HepG2 (cell line): ENCODE measurements around the gene CNNM1. TPM values are rescaled to one million over a fixed set of nuclear protein-coding genes. Genes with fewer than 3 reads are reported as not detected.

ENCODE experiments used
- ELF4 ChIP-seq: sonication (generic); formaldehyde crosslinking; IDR thresholded peaks from 2 replicates; pipeline ENCODE4 v1.5.0; 2020; ENCODE audit warnings: missing genetic modification reagents, mild to moderate bottlenecking, moderate library complexity, borderline replicate concordance
- FOXJ3 ChIP-seq: sonication (generic); formaldehyde crosslinking; IDR thresholded peaks from 2 replicates; pipeline ENCODE4 v1.4.0; 2020; ENCODE audit warnings: missing genetic modification reagents, mild to moderate bottlenecking, borderline replicate concordance
- HCFC1 ChIP-seq: fragments of 150-350 bp; IDR thresholded peaks from 2 replicates; pipeline ENCODE4 v1.6.1; 2014; ENCODE audit warnings: low read depth, low read length
- HNRNPK ChIP-seq: fragments of 200-400 bp; formaldehyde crosslinking; IDR thresholded peaks from 2 replicates; pipeline ENCODE4 v1.6.1; 2018; ENCODE audit warnings: low read length, low read depth, moderate library complexity, mild to moderate bottlenecking; ENCODE audit not compliant: poor library complexity, severe bottlenecking
- HOXA9 ChIP-seq: sonication (generic); formaldehyde crosslinking; IDR thresholded peaks from 2 replicates; pipeline ENCODE4 v1.8.1; 2022; ENCODE audit warnings: missing genetic modification reagents, mild to moderate bottlenecking, moderate library complexity, borderline replicate concordance
- IKZF1 ChIP-seq: fragments of 450-650 bp; IDR thresholded peaks from 2 replicates; pipeline ENCODE4 v1.7.1; 2016
- KAT8 ChIP-seq: IDR thresholded peaks from 2 replicates; pipeline ENCODE4 v1.6.1; 2016; ENCODE audit warnings: missing genetic modification reagents, missing compliant biosample characterization
- MIXL1 ChIP-seq: IDR thresholded peaks from 2 replicates; pipeline ENCODE4 v1.6.1; 2016
- NCOR1 ChIP-seq: fragments of 200-600 bp; sonication (generic); IDR thresholded peaks from 2 replicates; pipeline ENCODE4 v1.7.0; 2017; ENCODE audit warnings: antibody characterized with exemption, low read length, borderline replicate concordance
- NFATC3 ChIP-seq: sonication (generic); formaldehyde crosslinking; IDR thresholded peaks from 2 replicates; pipeline ENCODE4 v1.5.1; 2020; ENCODE audit warnings: mild to moderate bottlenecking, missing genetic modification reagents
- NR1H2 ChIP-seq: sonication (generic); formaldehyde crosslinking; IDR thresholded peaks from 2 replicates; pipeline ENCODE4 v1.8.1; 2022; ENCODE audit warnings: low read depth, missing genetic modification reagents, borderline replicate concordance
- NR2C2 ChIP-seq: sonication (generic); formaldehyde crosslinking; IDR thresholded peaks from 2 replicates; pipeline ENCODE4 v1.4.0; 2020; ENCODE audit warnings: missing genetic modification reagents, mild to moderate bottlenecking, moderate library complexity, borderline replicate concordance
- POLR2G ChIP-seq: fragments of 200-400 bp; formaldehyde crosslinking; IDR thresholded peaks from 2 replicates; pipeline ENCODE4 v1.6.1; 2018; ENCODE audit warnings: mild to moderate bottlenecking, low read depth, low read length, moderate library complexity
- RXRB ChIP-seq: IDR thresholded peaks from 2 replicates; pipeline ENCODE4 v1.6.1; 2016; ENCODE audit warnings: borderline replicate concordance, missing genetic modification reagents, missing compliant biosample characterization
- TP53 ChIP-seq: sonication (generic); formaldehyde crosslinking; conservative IDR thresholded peaks from 2 replicates; pipeline ENCODE4 v1.4.0; 2020; ENCODE audit warnings: missing genetic modification reagents
- ZMYM4 ChIP-seq: sonication (generic); formaldehyde crosslinking; IDR thresholded peaks from 2 replicates; pipeline ENCODE4 v1.8.1; 2023; ENCODE audit warnings: mild to moderate bottlenecking, missing genetic modification reagents
- ZNF275 ChIP-seq: sonication (generic); formaldehyde crosslinking; IDR thresholded peaks from 2 replicates; pipeline ENCODE4 v1.8.0; 2022; ENCODE audit warnings: missing genetic modification reagents, mild to moderate bottlenecking, inconsistent platforms, borderline replicate concordance
- polyA plus RNA-seq, 8 experiments: library from polyadenylated mRNA; depleted of rRNA in 3 of 8; stranded (reverse) in 7 of 8; unstranded in 1 of 8; fragments of >200 nt; fragmentation: Illumina TruSeq in 4 of 8; extraction: Trizol in 4 of 8; gene quantifications; 2 replicates each; pipeline versions ENCODE4 v1.2.1 to v1.2.3, GENCODE V29; 2011 to 2016; ENCODE audit warnings: low read depth in 4 of 8, missing spikeins in 1 of 8, mixed read lengths in 1 of 8; ENCODE audit not compliant: insufficient read depth in 1 of 8
- total RNA-seq, 5 experiments: library from RNA; depleted of rRNA; stranded (reverse); fragments of >200 nt; fragmentation: Illumina TruSeq; extraction: Trizol; gene quantifications; 2 replicates each; pipeline ENCODE4 v1.2.3, GENCODE V29; 2016; ENCODE audit warnings: low read depth in 1 of 5
- TF ChIP-seq, protein P1 (sequence below): sonication (generic); formaldehyde crosslinking; conservative IDR thresholded peaks from 2 replicates; pipeline ENCODE4 v1.4.0; 2020; ENCODE audit warnings: missing genetic modification reagents
- TF ChIP-seq, protein P2 (sequence below): IDR thresholded peaks from 2 replicates; pipeline ENCODE4 v1.6.1; 2016; ENCODE audit warnings: low read depth, missing genetic modification reagents, missing compliant biosample characterization
- TF ChIP-seq, protein P3 (sequence below): sonication (generic); formaldehyde crosslinking; IDR thresholded peaks from 2 replicates; pipeline ENCODE4 v1.5.1; 2020; ENCODE audit warnings: missing genetic modification reagents, mild to moderate bottlenecking, borderline replicate concordance

CNNM1 gene
- total and polyA plus RNA-seq, 2 of the 13 experiments (the other 11 are each of a cell fraction or from before 2014, with no cell fraction given) = 4.3 to 9.6 TPM

GRCh38 chr10:99395750-99396445 lies 66.7 kb downstream of the CNNM1 start (continued):
- TF ChIP-seq KAT8 (CRISPR knock-in tag) (peak; percentile 44; the same call in 1 of the 2 replicates), RXRB (CRISPR knock-in tag) (peak; percentile 95), HOXA9 (CRISPR knock-in tag) (no peak), NFATC3 (CRISPR knock-in tag) (no peak), HNRNPK (peak; percentile 14), POLR2G (peak; percentile 35), NCOR1 (peak; percentile 93), ZNF275 (CRISPR knock-in tag) (peak; percentile 55; the same call in 1 of the 2 replicates), FOXJ3 (CRISPR knock-in tag) (peak; percentile 71; the same call in 1 of the 2 replicates), MIXL1 (peak; percentile 88), NR1H2 (CRISPR knock-in tag) (no peak), ELF4 (CRISPR knock-in tag) (no peak), NR2C2 (CRISPR knock-in tag) (0 out of 2 replicates have a peak, but pooled peaks have one; percentile 34), IKZF1 (no peak), TP53 (no peak), HCFC1 (no peak), ZMYM4 (peak; percentile 86)
- TF ChIP-seq, protein P1, sequence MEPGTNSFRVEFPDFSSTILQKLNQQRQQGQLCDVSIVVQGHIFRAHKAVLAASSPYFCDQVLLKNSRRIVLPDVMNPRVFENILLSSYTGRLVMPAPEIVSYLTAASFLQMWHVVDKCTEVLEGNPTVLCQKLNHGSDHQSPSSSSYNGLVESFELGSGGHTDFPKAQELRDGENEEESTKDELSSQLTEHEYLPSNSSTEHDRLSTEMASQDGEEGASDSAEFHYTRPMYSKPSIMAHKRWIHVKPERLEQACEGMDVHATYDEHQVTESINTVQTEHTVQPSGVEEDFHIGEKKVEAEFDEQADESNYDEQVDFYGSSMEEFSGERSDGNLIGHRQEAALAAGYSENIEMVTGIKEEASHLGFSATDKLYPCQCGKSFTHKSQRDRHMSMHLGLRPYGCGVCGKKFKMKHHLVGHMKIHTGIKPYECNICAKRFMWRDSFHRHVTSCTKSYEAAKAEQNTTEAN = peak; percentile 36; the same call in 1 of the 2 replicates
- TF ChIP-seq, protein P2, sequence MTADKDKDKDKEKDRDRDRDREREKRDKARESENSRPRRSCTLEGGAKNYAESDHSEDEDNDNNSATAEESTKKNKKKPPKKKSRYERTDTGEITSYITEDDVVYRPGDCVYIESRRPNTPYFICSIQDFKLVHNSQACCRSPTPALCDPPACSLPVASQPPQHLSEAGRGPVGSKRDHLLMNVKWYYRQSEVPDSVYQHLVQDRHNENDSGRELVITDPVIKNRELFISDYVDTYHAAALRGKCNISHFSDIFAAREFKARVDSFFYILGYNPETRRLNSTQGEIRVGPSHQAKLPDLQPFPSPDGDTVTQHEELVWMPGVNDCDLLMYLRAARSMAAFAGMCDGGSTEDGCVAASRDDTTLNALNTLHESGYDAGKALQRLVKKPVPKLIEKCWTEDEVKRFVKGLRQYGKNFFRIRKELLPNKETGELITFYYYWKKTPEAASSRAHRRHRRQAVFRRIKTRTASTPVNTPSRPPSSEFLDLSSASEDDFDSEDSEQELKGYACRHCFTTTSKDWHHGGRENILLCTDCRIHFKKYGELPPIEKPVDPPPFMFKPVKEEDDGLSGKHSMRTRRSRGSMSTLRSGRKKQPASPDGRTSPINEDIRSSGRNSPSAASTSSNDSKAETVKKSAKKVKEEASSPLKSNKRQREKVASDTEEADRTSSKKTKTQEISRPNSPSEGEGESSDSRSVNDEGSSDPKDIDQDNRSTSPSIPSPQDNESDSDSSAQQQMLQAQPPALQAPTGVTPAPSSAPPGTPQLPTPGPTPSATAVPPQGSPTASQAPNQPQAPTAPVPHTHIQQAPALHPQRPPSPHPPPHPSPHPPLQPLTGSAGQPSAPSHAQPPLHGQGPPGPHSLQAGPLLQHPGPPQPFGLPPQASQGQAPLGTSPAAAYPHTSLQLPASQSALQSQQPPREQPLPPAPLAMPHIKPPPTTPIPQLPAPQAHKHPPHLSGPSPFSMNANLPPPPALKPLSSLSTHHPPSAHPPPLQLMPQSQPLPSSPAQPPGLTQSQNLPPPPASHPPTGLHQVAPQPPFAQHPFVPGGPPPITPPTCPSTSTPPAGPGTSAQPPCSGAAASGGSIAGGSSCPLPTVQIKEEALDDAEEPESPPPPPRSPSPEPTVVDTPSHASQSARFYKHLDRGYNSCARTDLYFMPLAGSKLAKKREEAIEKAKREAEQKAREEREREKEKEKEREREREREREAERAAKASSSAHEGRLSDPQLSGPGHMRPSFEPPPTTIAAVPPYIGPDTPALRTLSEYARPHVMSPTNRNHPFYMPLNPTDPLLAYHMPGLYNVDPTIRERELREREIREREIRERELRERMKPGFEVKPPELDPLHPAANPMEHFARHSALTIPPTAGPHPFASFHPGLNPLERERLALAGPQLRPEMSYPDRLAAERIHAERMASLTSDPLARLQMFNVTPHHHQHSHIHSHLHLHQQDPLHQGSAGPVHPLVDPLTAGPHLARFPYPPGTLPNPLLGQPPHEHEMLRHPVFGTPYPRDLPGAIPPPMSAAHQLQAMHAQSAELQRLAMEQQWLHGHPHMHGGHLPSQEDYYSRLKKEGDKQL (CRISPR knock-in tag) = peak; percentile 75; the same call in 1 of the 2 replicates
- TF ChIP-seq, protein P3, sequence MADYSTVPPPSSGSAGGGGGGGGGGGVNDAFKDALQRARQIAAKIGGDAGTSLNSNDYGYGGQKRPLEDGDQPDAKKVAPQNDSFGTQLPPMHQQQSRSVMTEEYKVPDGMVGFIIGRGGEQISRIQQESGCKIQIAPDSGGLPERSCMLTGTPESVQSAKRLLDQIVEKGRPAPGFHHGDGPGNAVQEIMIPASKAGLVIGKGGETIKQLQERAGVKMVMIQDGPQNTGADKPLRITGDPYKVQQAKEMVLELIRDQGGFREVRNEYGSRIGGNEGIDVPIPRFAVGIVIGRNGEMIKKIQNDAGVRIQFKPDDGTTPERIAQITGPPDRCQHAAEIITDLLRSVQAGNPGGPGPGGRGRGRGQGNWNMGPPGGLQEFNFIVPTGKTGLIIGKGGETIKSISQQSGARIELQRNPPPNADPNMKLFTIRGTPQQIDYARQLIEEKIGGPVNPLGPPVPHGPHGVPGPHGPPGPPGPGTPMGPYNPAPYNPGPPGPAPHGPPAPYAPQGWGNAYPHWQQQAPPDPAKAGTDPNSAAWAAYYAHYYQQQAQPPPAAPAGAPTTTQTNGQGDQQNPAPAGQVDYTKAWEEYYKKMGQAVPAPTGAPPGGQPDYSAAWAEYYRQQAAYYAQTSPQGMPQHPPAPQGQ (CRISPR knock-in tag) = no peak
